HepG2 (cell line): ENCODE results near the gene CDX1. TPM values are rescaled to one million over a fixed set of nuclear protein-coding genes. Genes with fewer than 3 reads are reported as not detected.

Experiments
- ADNP ChIP-seq: sonication (generic); formaldehyde crosslinking; IDR thresholded peaks from 2 replicates; pipeline ENCODE4 v1.4.0; 2020; ENCODE audit warnings: missing genetic modification reagents
- BORCS8-MEF2B ChIP-seq: sonication (generic); formaldehyde crosslinking; IDR thresholded peaks from 2 replicates; pipeline ENCODE4 v1.8.0; 2022; ENCODE audit warnings: mild to moderate bottlenecking, missing genetic modification reagents
- DNMT1 ChIP-seq: sonication (generic); formaldehyde crosslinking; IDR thresholded peaks from 2 replicates; pipeline ENCODE4 v1.5.1; 2020; ENCODE audit warnings: mild to moderate bottlenecking, missing genetic modification reagents
- FOXK1 ChIP-seq: sonication (generic); formaldehyde crosslinking; IDR thresholded peaks from 2 replicates; pipeline ENCODE4 v1.4.0; 2020; ENCODE audit warnings: low read depth, missing genetic modification reagents, borderline replicate concordance
- HDAC1 ChIP-seq: sonication (generic); formaldehyde crosslinking; IDR thresholded peaks from 2 replicates; pipeline ENCODE4 v1.5.1; 2020; ENCODE audit warnings: mild to moderate bottlenecking, missing genetic modification reagents
- KDM6A ChIP-seq: IDR thresholded peaks from 2 replicates; pipeline ENCODE4 v1.6.1; 2016; ENCODE audit warnings: low read depth
- MAZ ChIP-seq, 2 experiments: sonication (generic) in 1 of 2; formaldehyde crosslinking in 1 of 2; IDR thresholded peaks; 2 replicates each; pipeline versions ENCODE4 v1.5.0 to v1.6.1; 2012 to 2020; ENCODE audit warnings: low read depth in 2 of 2, mild to moderate bottlenecking in 2 of 2, borderline replicate concordance in 1 of 2, improper control_type of control experiment in 1 of 2, low read length in 1 of 2, missing genetic modification reagents in 1 of 2, moderate library complexity in 1 of 2
- MIER3 ChIP-seq: IDR thresholded peaks from 2 replicates; pipeline ENCODE4 v1.6.1; 2016; ENCODE audit warnings: missing compliant biosample characterization, borderline replicate concordance
- MTA1 ChIP-seq: sonication (generic); formaldehyde crosslinking; IDR thresholded peaks from 2 replicates; pipeline ENCODE4 v1.4.0; 2020; ENCODE audit warnings: missing genetic modification reagents, mild to moderate bottlenecking, borderline replicate concordance
- NRL ChIP-seq: sonication (generic); formaldehyde crosslinking; IDR thresholded peaks from 2 replicates; pipeline ENCODE4 v1.5.0; 2020; ENCODE audit warnings: missing genetic modification reagents, mild to moderate bottlenecking, moderate library complexity, borderline replicate concordance
- PITX1 ChIP-seq: sonication (generic); formaldehyde crosslinking; IDR thresholded peaks from 2 replicates; pipeline ENCODE4 v1.5.1; 2020; ENCODE audit warnings: mild to moderate bottlenecking, missing genetic modification reagents
- RXRA ChIP-seq: sonication (generic); formaldehyde crosslinking; IDR thresholded peaks from 2 replicates; pipeline ENCODE4 v1.5.1; 2020; ENCODE audit warnings: missing genetic modification reagents
- SALL1 ChIP-seq: sonication (generic); formaldehyde crosslinking; IDR thresholded peaks from 2 replicates; pipeline ENCODE4 v1.8.0; 2022; ENCODE audit warnings: mild to moderate bottlenecking, missing genetic modification reagents
- TBX2 ChIP-seq: sonication (generic); formaldehyde crosslinking; IDR thresholded peaks from 2 replicates; pipeline ENCODE4 v1.5.0; 2020; ENCODE audit warnings: missing genetic modification reagents, mild to moderate bottlenecking, borderline replicate concordance
- XRCC5 ChIP-seq: fragments of 200-400 bp; formaldehyde crosslinking; optimal IDR thresholded peaks from 2 replicates; pipeline ENCODE3; 2017; ENCODE audit warnings: mild to moderate bottlenecking, low read length
- ZFX ChIP-seq: sonication (generic); formaldehyde crosslinking; IDR thresholded peaks from 2 replicates; pipeline ENCODE4 v1.4.0; 2020; ENCODE audit warnings: mild to moderate bottlenecking, low read depth, missing genetic modification reagents, moderate library complexity
- ZFY ChIP-seq: sonication (generic); formaldehyde crosslinking; IDR thresholded peaks from 2 replicates; pipeline ENCODE4 v1.4.0; 2020; ENCODE audit warnings: missing genetic modification reagents
- ZKSCAN1 ChIP-seq: fragments of 150-350 bp; IDR thresholded peaks from 2 replicates; pipeline ENCODE4 v1.6.1; 2014; ENCODE audit warnings: low read length
- ZKSCAN5 ChIP-seq: sonication (generic); formaldehyde crosslinking; IDR thresholded peaks from 2 replicates; pipeline ENCODE4 v1.5.1; 2020; ENCODE audit warnings: mild to moderate bottlenecking, missing genetic modification reagents
- ZNF253 ChIP-seq: sonication (generic); formaldehyde crosslinking; IDR thresholded peaks from 2 replicates; pipeline ENCODE4 v1.8.0; 2022; ENCODE audit warnings: mild to moderate bottlenecking, missing genetic modification reagents, borderline replicate concordance
- ZNF501 ChIP-seq: sonication (generic); formaldehyde crosslinking; IDR thresholded peaks from 2 replicates; pipeline ENCODE4 v1.5.1; 2020; ENCODE audit warnings: mild to moderate bottlenecking, moderate library complexity, missing genetic modification reagents
- ZNF530 ChIP-seq: sonication (generic); formaldehyde crosslinking; IDR thresholded peaks from 2 replicates; pipeline ENCODE4 v1.5.0; 2020; ENCODE audit warnings: low read depth, mild to moderate bottlenecking, missing genetic modification reagents
- ZNF788 ChIP-seq: sonication (generic); formaldehyde crosslinking; IDR thresholded peaks from 2 replicates; pipeline ENCODE4 v1.5.0; 2020; ENCODE audit warnings: mild to moderate bottlenecking, missing genetic modification reagents, borderline replicate concordance
- ZNF883 ChIP-seq: sonication (generic); formaldehyde crosslinking; IDR thresholded peaks from 2 replicates; pipeline ENCODE4 v1.5.1; 2020; ENCODE audit warnings: mild to moderate bottlenecking, missing genetic modification reagents; ENCODE audit errors: not compliant biosample characterization
- polyA plus RNA-seq, 8 experiments: library from polyadenylated mRNA; depleted of rRNA in 3 of 8; stranded (reverse) in 7 of 8; unstranded in 1 of 8; fragments of >200 nt; fragmentation: Illumina TruSeq in 4 of 8; extraction: Trizol in 4 of 8; gene quantifications; 2 replicates each; pipeline versions ENCODE4 v1.2.1 to v1.2.3, GENCODE V29; 2011 to 2016; ENCODE audit warnings: low read depth in 4 of 8, missing spikeins in 1 of 8, mixed read lengths in 1 of 8; ENCODE audit not compliant: insufficient read depth in 1 of 8
- total RNA-seq, 5 experiments: library from RNA; depleted of rRNA; stranded (reverse); fragments of >200 nt; fragmentation: Illumina TruSeq; extraction: Trizol; gene quantifications; 2 replicates each; pipeline ENCODE4 v1.2.3, GENCODE V29; 2016; ENCODE audit warnings: low read depth in 1 of 5
- TF ChIP-seq, protein P1 (sequence below): sonication (generic); formaldehyde crosslinking; IDR thresholded peaks from 2 replicates; pipeline ENCODE4 v1.5.1; 2020; ENCODE audit warnings: mild to moderate bottlenecking, moderate library complexity, missing genetic modification reagents

CDX1 gene
- total and polyA plus RNA-seq, 2 of the 13 experiments (the other 11 are each of a cell fraction or from before 2014, with no cell fraction given), result not detected

DNA sequence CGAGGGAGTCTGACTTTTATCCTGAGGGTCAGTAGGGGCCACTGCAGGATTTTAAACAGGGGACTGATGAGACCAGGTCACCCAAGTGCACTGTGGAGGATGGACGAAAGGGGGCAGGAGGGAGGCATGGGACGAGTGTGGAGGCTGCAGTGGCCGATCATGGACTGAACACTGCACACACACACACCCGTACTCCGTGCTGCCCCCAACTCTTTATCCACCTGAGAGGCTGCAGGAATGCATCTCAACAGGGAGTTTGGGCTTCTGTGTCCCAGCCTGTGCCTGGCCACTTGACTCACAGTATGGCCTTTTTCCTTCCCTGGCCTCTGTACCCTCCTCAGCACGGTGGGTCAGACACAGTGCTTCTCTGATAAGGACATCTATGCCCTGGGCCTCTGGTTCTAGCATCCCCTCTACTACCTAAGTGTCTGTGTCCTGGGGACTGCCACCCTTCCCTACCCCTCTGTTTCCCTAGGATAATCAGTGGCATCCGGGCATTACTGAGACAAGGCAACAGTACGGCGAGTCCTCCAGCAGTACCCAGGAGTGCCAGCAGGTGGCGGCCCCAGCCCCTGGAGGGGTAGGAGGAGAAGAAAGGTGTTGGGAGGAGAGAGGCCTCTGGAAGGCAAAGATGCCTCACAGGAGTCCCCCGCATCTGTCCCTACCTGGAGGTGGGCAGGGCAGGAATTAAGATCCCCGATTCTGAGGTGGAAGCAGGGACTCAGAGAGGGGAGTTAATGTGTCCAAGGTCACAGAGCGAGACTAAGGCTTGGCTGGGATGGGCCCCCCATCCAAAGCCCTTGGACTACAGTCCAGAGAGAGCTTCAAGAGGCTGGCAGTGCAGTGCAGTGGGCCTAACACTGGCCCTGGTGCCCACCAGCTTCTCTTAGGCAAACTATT is 5.1 kb upstream of the CDX1 start (continued):
- 0 out of 2 replicates have a peak, but pooled peaks have one; percentile 41 for TF ChIP-seq ZKSCAN5
- TF ChIP-seq ZFX, result peak; percentile 25; the same call in 1 of the 2 replicates
- TF ChIP-seq PITX1, result peak; percentile 47; the same call in 1 of the 2 replicates
- TF ChIP-seq MTA1 (CRISPR knock-in tag), result no peak
- TF ChIP-seq, protein P1, sequence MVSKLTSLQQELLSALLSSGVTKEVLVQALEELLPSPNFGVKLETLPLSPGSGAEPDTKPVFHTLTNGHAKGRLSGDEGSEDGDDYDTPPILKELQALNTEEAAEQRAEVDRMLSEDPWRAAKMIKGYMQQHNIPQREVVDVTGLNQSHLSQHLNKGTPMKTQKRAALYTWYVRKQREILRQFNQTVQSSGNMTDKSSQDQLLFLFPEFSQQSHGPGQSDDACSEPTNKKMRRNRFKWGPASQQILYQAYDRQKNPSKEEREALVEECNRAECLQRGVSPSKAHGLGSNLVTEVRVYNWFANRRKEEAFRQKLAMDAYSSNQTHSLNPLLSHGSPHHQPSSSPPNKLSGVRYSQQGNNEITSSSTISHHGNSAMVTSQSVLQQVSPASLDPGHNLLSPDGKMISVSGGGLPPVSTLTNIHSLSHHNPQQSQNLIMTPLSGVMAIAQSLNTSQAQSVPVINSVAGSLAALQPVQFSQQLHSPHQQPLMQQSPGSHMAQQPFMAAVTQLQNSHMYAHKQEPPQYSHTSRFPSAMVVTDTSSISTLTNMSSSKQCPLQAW (CRISPR knock-in tag), result peak; percentile 50; the same call in 1 of the 2 replicates
- TF ChIP-seq SALL1 (CRISPR knock-in tag), result peak; percentile 63
- TF ChIP-seq ADNP (CRISPR knock-in tag), result 0 out of 2 replicates have a peak, but pooled peaks have one; percentile 15
- no peak for TF ChIP-seq MAZ (IDR thresholded peaks at IDR 0.05; ENCODE audit: borderline replicate concordance, low read depth, low read length)
- TF ChIP-seq MAZ (CRISPR knock-in tag; IDR thresholded peaks at IDR 0.05; ENCODE audit: low read depth), result peak; percentile 44; the same call in 1 of the 2 replicates
- no peak for TF ChIP-seq ZNF530 (CRISPR knock-in tag)
- TF ChIP-seq NRL (CRISPR knock-in tag), result peak; percentile 17; the same call in 1 of the 2 replicates
- no peak for TF ChIP-seq ZKSCAN1
- TF ChIP-seq KDM6A (CRISPR knock-in tag), result no peak
- peak; percentile 40; the same call in 1 of the 2 replicates for TF ChIP-seq ZNF501
- peak; percentile 40; the same call in 1 of the 2 replicates for TF ChIP-seq HDAC1 (CRISPR knock-in tag)
- TF ChIP-seq TBX2, result peak; percentile 43; the same call in 1 of the 2 replicates
- peak; percentile 25 for TF ChIP-seq ZNF883
- TF ChIP-seq ZNF788 (CRISPR knock-in tag), result 0 out of 2 replicates have a peak, but pooled peaks have one; percentile 29
- peak; percentile 48; the same call in 1 of the 2 replicates for TF ChIP-seq RXRA (CRISPR knock-in tag)
- TF ChIP-seq XRCC5, result peak; percentile 84
- peak; percentile 43; the same call in 1 of the 2 replicates for TF ChIP-seq BORCS8-MEF2B (CRISPR knock-in tag)
- TF ChIP-seq ZNF253 (CRISPR knock-in tag), result no peak
- 0 out of 2 replicates have a peak, but pooled peaks have one; percentile 40 for TF ChIP-seq DNMT1 (CRISPR knock-in tag)
- peak; percentile 44; the same call in 1 of the 2 replicates for TF ChIP-seq FOXK1 (CRISPR knock-in tag)
- TF ChIP-seq MIER3, result no peak
- peak; percentile 43; the same call in 1 of the 2 replicates for TF ChIP-seq ZFY (CRISPR knock-in tag)
